GM12878 (cell line): ENCODE data around the gene MRGPRF.

ENCODE experiments used
- CBFB ChIP-seq: IDR thresholded peaks from 2 replicates; pipeline ENCODE4 v1.6.1; 2016; ENCODE audit warnings: antibody characterized with exemption, low read depth
- CEBPB ChIP-seq, 2 experiments: fragments of 150-350 bp in 1 of 2; IDR thresholded peaks; 2 replicates each; pipeline ENCODE4 v1.6.1; 2012 to 2014; ENCODE audit warnings: low read depth in 2 of 2, low read length in 2 of 2, borderline replicate concordance in 1 of 2, inconsistent platforms in 1 of 2
- CHD1 ChIP-seq: IDR thresholded peaks from 2 replicates; pipeline ENCODE4 v1.6.1; 2012; ENCODE audit warnings: low read depth, low read length, improper control_type of control experiment
- CREB1 ChIP-seq: IDR thresholded peaks from 2 replicates; pipeline ENCODE4 v1.6.1; 2012; ENCODE audit warnings: low read depth, mild to moderate bottlenecking, inconsistent platforms
- CTCF ChIP-seq, 3 experiments: IDR thresholded peaks in 2 of 3; conservative IDR thresholded peaks in 1 of 3; 2 replicates each; pipeline ENCODE4 v1.5.1; 2011; ENCODE audit warnings: low read depth in 3 of 3, low read length in 3 of 3, mild to moderate bottlenecking in 3 of 3, control low read depth in 2 of 3, moderate library complexity in 2 of 3, inconsistent platforms in 1 of 3, mixed read lengths in 1 of 3; ENCODE audit not compliant: control insufficient read depth in 2 of 3, insufficient read depth in 1 of 3; ENCODE audit errors: extremely low read depth in 1 of 3
- EP300 ChIP-seq, 2 experiments: fragments of 150-350 bp in 1 of 2; IDR thresholded peaks; 2 replicates each; pipeline ENCODE4 v1.6.1; 2011 to 2012; ENCODE audit warnings: low read depth in 2 of 2, low read length in 2 of 2, borderline replicate concordance in 1 of 2, improper control_type of control experiment in 1 of 2, inconsistent platforms in 1 of 2; ENCODE audit not compliant: control insufficient read depth in 1 of 2
- HDAC2 ChIP-seq: fragments of 200-600 bp; sonication (generic); IDR thresholded peaks from 2 replicates; pipeline ENCODE4 v1.6.1; 2017
- IRF5 ChIP-seq: fragments of 450-650 bp; IDR thresholded peaks from 2 replicates; pipeline ENCODE4 v1.6.1; 2017; ENCODE audit warnings: borderline replicate concordance
- NFYA ChIP-seq: IDR thresholded peaks from 2 replicates; pipeline ENCODE4 v1.6.1; 2011; ENCODE audit warnings: low read depth, mild to moderate bottlenecking, low read length, improper control_type of control experiment, borderline replicate concordance
- POLR2A ChIP-seq: IDR thresholded peaks from 2 replicates; pipeline ENCODE4 v1.6.1; 2011; ENCODE audit warnings: low read depth, mild to moderate bottlenecking, low read length
- SP1 ChIP-seq: IDR thresholded peaks from one replicate; pipeline ENCODE4 v1.6.1; 2011; ENCODE audit warnings: low read depth, low read length
- ZNF384 ChIP-seq: IDR thresholded peaks from 2 replicates; pipeline ENCODE4 v1.6.1; 2012; ENCODE audit warnings: low read depth, mild to moderate bottlenecking, low read length, improper control_type of control experiment, borderline replicate concordance

GRCh38 chr11:68983801-68984200, 29.2 kb downstream of the MRGPRF start:
- TF ChIP-seq EP300 (IDR thresholded peaks at IDR 0.05; ENCODE audit: borderline replicate concordance in 1 of 2, control insufficient read depth in 1 of 2, low read depth in 2 of 2, low read length in 2 of 2) (no peak), IRF5 (no peak), ZNF384 (no peak), HDAC2 (no peak), CTCF (IDR thresholded peaks at IDR 0.05 in 2 of 3, conservative IDR thresholded peaks at IDR 0.05 in 1 of 3; ENCODE audit: control insufficient read depth in 2 of 3, extremely low read depth in 1 of 3, insufficient read depth in 1 of 3, low read depth in 3 of 3, low read length in 3 of 3) (no peak), CREB1 (no peak), POLR2A (no peak), SP1 (no peak), NFYA (no peak), CEBPB (IDR thresholded peaks at IDR 0.05; ENCODE audit: borderline replicate concordance in 1 of 2, low read depth in 2 of 2, low read length in 2 of 2) (no peak), CHD1 (no peak), CBFB (no peak)
